HG02571 (cell line): ENCODE data around the gene TTC3.

Experiments used
- ATAC-seq: cut with Tn5 transposase; IDR thresholded peaks from one replicate; pipeline ENCODE4 v1.9.1; 2021; ENCODE audit warnings: mild to moderate bottlenecking, moderate library complexity; ENCODE audit not compliant: unreplicated experiment

Gene TTC3

GRCh38 chr21:37058261-37058660 is 14.8 kb upstream of the TTC3 start:
- no peak for ATAC-seq

- no peak for ATAC-seq
Measured at GRCh38 chr21:37059181-37059580, 13.9 kb upstream of the TTC3 start.

GRCh38 chr21:37060296-37060695 is 12.8 kb upstream of the TTC3 start:
- no peak for ATAC-seq

GRCh38 chr21:37061926-37062592 is 11.0 kb upstream of the TTC3 start:
- no peak for ATAC-seq

GRCh38 chr21:37062593-37062935 is 10.5 kb upstream of the TTC3 start:
- ATAC-seq = no peak

GRCh38 chr21:37063433-37063832 is 9.6 kb upstream of the TTC3 start:
- no peak for ATAC-seq

GRCh38 chr21:37064841-37065240 is 8.2 kb upstream of the TTC3 start:
- no peak for ATAC-seq

GRCh38 chr21:37065561-37066177 is 7.4 kb upstream of the TTC3 start:
- no peak for ATAC-seq

GRCh38 chr21:37071561-37072273 is 1.3 kb upstream of the TTC3 start:
- ATAC-seq = no peak

- peak; percentile 37 for ATAC-seq
Measured at GRCh38 chr21:37072274-37072987, 623 bp upstream of the TTC3 start.

GRCh38 chr21:37073417-37074196 is 553 bp downstream of the TTC3 start:
- ATAC-seq = peak; percentile 36

- ATAC-seq = no peak
Measured at GRCh38 chr21:37074197-37074510, 1.1 kb downstream of the TTC3 start.

- no peak for ATAC-seq
Measured at GRCh38 chr21:37074546-37074945, 1.5 kb downstream of the TTC3 start.

- ATAC-seq = no peak
Measured at GRCh38 chr21:37075214-37075770, 2.2 kb downstream of the TTC3 start.

GRCh38 chr21:37076087-37076850 is 3.2 kb downstream of the TTC3 start:
- no peak for ATAC-seq

GRCh38 chr21:37077403-37077802 is 4.3 kb downstream of the TTC3 start:
- no peak for ATAC-seq

- no peak for ATAC-seq
Measured at GRCh38 chr21:37079211-37079824, 6.3 kb downstream of the TTC3 start.

- no peak for ATAC-seq
Measured at GRCh38 chr21:37082375-37082774, 9.3 kb downstream of the TTC3 start.

GRCh38 chr21:37082856-37083528 is 9.9 kb downstream of the TTC3 start:
- ATAC-seq = no peak
